GM12874 (cell line): Measurements from ENCODE around the gene DTX3L.

Source experiments
- TF ChIP-seq, protein P1 (sequence below): IDR thresholded peaks from 2 replicates; pipeline ENCODE4 v1.5.1; 2011; ENCODE audit warnings: low read depth, mild to moderate bottlenecking, control low read depth, low read length, moderate library complexity; ENCODE audit not compliant: insufficient read depth

Gene DTX3L

DNA sequence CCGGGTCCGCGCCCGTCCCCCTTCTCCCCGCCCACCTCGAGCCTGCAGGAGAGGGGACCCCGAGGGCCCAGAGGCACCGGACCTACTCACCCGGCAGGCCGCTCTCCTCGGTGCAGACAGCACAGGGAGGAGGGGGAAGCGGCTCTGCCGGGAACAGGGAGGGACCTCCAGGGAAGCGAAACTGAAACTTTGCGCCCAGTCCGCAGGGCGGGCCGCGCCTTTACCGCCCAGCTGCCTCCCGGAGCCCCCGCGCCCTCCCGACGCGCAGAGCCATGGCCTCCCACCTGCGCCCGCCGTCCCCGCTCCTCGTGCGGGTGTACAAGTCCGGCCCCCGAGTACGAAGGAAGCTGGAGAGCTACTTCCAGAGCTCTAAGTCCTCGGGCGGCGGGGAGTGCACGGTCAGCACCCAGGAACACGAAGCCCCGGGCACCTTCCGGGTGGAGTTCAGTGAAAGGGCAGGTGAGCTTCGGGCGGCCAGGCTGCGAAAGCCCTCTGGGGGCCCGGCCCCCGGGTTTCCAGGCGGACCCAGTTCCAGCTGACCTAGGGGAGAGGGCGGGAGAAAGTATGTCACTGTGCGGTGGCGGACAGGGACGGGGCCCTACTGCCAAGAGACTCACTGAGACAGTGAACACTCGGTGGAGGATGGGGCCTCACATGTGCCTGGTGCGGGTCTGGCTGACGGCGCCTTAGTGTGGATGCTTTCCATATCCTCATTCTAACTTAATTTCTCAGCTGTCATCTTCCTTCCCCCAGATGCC, at the start of gene DTX3L, which contains the start of gene PARP9:
TSS of gene DTX3L (plus strand) at position 184 of the 758 bp plus-strand sequence. CDS start at position 273, 89 bp downstream.
TSS of gene PARP9 (minus strand) at position 146 of the 758 bp plus-strand sequence. CDS start 4,680 bp downstream, outside the sequence.
- TF ChIP-seq, protein P1, sequence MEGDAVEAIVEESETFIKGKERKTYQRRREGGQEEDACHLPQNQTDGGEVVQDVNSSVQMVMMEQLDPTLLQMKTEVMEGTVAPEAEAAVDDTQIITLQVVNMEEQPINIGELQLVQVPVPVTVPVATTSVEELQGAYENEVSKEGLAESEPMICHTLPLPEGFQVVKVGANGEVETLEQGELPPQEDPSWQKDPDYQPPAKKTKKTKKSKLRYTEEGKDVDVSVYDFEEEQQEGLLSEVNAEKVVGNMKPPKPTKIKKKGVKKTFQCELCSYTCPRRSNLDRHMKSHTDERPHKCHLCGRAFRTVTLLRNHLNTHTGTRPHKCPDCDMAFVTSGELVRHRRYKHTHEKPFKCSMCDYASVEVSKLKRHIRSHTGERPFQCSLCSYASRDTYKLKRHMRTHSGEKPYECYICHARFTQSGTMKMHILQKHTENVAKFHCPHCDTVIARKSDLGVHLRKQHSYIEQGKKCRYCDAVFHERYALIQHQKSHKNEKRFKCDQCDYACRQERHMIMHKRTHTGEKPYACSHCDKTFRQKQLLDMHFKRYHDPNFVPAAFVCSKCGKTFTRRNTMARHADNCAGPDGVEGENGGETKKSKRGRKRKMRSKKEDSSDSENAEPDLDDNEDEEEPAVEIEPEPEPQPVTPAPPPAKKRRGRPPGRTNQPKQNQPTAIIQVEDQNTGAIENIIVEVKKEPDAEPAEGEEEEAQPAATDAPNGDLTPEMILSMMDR, result no peak

DNA sequence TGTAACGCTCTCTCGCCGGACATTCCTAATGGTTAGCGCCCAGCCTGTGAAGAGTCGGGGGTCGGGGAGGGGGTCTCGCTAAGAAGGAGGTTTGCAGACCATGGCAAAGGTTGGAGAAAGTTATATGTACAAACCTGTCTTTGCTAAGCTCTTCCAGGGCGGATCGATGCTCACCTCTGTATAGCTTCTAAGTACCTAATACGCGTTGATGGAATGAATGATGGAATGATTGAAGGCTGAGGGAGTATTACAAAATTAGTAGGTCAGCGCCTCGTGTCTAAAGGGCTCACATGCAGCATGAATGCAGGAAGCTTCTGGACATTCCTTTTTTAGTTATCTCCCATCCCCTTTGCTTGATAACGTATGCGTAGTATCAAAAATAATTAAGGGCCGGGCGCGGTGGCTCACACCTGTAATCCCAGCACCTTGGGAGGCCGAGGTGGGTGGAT, 49.1 kb upstream of the DTX3L start:
- TF ChIP-seq, protein P1, result no peak

DNA sequence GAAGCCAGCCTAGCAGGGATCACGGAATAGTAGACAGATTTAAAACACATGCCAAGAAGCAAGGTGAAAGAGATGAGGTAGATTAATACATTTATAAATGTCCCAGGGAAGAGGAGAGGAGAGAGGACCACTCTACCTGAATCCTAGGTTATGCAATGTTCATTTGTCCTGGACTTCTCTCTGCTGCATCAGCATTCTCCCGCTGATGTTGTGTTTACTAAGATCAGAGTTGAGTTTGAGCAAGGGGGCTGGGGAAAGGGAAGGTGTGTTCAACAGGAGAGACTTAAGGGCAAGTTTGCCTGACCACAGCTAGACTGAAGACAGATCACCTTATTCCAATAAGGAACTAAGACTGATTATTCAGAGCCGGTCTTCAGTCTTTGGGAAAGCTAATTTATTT, 48.3 kb upstream of the DTX3L start:
- TF ChIP-seq, protein P1, result no peak

DNA sequence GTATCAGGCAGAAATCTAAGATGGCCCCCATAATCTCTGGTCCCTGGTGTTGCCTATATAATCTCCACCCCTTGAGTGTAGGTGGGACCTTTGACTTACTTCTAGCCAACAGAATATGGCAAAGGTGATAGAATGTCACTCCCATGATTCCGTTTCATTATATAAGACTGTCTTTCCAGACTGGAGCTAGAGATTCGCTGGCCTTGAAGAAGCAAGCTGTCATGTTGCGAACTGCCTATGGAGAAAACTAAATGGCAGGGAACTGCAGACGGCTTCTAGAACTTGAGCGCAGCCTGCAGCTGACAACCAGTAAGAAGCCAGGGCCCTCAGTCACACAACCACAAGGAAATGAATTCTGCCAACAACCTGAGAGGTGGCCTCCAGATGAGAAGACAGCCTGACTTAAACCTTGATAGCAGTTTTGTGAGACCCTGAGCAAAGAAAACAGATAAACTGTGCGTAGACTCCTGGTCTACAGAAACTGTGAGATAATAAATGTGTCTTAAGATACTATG, 47.2 kb upstream of the DTX3L start:
- TF ChIP-seq, protein P1, result no peak

DNA sequence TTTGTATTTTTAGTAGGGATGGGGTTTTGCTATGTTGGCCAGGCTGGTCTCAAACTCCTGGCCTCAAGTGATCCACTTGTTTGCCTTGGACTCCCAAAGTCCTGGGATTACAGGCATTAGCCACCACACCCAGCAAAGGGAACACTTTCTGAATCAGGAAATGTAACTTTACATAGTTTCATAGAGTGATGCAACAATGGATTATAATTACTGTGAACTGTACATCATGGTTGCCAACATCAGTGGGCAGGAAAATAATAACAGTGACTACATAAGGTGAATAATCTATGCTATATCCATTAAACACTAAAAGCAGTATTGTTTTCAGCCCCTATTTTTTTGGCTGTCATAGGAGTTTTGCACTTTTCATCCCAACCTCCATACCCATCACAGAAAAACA, 44.4 kb upstream of the DTX3L start:
- TF ChIP-seq, protein P1, result no peak

DNA sequence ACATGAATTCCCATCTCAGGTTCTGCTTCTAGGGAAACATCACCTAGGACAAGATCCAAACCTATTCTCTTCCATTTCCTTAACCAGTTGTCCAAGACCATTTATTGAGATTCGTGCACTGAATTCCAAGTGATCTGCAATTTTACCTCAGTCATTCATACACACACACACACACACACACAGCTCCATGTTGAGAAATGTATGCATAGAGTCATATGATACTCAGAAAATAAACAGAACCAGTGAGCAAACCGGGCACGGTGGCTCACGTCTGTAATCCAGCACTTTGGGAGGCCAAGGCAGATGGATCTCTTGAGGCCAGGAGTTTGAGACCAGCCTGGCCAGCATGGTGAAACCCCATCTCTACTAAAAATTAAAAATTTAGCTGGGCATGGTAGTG, 43.3 kb upstream of the DTX3L start:
- TF ChIP-seq, protein P1, result no peak

DNA sequence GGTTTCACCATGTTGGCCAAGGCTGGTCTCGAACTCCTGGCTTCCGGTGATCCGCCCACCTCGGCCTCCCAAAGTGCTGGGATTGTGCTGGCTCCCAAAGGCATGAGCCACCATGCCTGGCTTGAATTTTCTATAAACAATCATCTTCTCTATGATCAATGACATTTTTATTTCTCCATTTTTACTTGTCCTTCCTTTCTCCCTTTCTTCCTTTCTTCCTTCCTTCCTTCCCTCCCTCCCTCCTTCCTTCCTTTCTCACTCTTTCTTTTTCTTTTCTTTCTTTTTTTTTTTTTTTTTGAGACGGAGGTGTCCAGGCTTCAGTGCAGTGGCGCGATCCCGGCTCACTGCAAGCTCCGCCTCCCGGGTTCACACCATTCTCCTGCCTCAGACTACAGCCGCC, 40.8 kb upstream of the DTX3L start:
- TF ChIP-seq, protein P1, result no peak
